GM19372 (cell line): ENCODE data around the gene PROSER2.

Experiments used
- ATAC-seq: cut with Tn5 transposase; IDR thresholded peaks from one replicate; pipeline ENCODE4 v1.9.1; 2021; ENCODE audit warnings: mild to moderate bottlenecking, low read depth, moderate library complexity; ENCODE audit not compliant: unreplicated experiment

Gene PROSER2

DNA sequence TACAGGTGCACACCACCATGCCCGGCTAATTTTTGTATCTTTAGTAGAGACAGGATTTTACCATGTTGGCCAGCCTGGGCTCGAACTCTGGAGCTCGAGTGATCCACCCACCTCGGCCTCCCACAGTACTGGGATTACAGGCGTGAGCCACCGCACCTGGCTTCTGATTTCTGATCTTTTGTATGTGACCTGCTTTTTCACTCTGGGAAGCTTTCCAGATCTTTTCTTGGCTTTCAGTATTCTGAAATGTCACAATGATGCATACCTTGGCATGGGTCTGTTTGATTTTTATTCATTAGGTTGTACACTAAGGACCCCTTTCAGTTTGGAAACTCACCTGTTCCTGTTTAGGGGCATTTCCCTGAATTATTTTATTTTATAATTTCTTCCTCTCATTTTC, 41.6 kb downstream of the PROSER2 start:
- no peak for ATAC-seq

DNA sequence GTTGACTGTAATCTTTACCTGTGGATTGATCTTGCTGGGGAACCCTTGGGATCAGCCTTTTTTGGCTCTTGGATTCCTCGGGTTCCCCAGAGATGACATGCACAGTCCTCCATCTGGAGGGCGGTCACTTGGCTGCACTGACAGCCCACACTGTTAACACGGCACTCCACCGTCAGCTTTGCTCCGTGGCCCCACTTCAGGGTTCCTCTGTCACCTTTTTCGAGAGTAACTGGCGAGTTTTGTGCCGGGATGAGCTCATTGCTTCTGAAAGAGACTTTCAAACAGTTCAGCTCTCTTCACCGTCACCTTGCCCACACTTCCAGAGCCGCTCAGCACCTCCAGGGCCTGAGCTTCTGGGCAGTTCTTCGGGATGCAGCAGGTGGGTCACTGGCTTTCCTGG, 42.4 kb downstream of the PROSER2 start:
- no peak for ATAC-seq

DNA sequence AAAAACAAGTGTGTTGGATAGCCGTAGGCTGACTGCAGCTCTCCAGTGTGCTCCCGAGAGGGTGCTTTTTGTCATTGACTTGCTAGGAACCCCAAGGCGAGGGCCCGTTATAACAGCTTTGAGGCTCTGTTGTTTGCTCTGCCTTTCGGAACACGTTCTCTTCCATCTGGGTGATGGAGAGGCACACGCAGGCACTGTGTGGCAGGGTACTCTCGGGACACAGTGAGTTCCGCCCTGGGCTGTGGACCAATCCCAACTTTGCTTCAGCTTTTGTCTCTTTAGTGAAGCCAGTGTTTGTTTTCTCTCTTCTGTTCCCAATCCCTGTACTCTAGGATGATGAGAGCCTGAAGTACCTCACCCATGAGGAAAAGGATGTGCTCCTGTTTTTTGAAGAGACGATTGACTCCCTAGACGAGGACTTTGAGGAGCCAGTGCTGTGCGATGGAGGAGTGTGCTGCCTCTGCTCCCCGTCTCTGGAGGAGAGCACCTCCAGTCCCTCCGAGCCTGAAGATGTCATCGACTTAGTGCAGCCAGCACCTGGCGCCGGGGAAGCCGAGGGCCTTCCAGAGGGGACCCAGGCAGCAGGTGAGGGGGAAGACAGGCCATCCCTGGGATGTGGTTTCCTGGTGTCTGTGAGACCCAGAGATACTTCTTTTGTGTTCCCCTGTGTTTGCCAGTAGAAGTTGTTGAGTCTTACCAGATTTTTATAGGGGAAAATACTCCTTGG, 43.2 kb downstream of the PROSER2 start:
- no peak for ATAC-seq

GRCh38 chr10:11869219-11869618, 46.1 kb downstream of the PROSER2 start:
- no peak for ATAC-seq

- no peak for ATAC-seq
Measured at GRCh38 chr10:11869743-11870460, 46.7 kb downstream of the PROSER2 start.

- no peak for ATAC-seq
Measured at GRCh38 chr10:11870461-11870780, 47.3 kb downstream of the PROSER2 start.

GRCh38 chr10:11870900-11871400, 47.8 kb downstream of the PROSER2 start:
- ATAC-seq, result no peak

DNA sequence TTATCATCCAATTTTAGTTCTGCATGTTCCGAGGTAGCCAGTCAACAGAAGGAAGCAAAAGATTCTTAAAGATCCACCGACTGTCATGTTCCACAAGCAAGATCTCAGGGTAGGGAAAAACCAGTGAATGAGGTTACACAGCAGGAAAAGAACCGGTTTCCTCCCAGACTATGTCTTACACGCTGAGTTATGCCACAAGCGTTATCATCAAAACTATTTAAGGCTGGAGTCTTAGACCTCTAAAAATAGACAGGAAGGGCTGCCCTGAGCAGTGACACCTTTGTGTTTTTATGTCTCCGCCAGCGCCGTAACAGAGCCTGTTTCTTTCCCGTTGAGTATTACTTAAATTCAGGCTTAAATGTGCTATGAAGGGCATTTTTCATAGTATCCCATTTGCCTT, 48.3 kb downstream of the PROSER2 start:
- ATAC-seq, result no peak

DNA sequence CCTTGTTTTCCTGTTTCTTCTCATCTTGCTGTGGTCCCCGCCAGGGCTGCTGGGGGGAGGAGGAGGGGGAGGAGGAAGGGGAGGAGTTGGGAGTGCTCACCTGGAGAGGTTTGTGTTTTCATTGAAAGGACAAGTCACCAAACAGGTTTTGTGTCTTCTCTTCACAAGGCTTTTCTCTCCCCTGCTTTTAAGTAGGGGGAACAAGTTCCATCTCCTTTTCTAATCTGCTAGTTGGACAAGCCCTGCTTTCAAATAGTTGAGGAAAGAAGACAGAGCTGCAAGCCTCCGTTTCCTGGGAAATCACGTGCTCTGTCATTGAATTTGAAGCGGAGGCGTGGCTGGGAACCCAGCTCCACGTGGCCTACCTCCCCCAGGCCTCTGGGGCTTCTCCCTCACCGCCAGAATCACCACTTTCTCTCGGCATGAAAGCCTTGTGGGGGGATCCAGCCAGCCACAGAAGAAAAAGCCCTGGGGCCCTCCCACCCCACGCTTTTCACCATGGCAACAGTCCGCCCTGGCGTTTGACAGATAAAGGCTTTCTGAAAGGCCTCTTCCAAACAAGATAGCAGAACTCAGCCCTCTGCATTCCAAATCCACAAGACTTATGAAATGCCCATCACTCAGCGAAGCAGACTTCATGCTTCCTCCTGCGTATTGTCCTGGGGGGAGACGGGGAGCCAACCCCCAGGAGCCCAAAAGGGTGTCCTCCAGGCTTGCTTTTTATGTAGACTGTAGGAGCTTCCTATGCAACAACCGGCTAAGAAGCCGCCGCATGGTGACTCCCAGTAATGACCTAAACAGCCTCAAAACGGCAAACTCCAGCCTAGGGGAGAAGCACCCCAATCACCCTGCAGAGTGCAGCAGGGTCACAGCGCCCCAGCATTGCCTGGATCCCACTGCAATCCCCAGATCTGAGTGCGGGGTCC, 51.7 kb downstream of the PROSER2 start:
- ATAC-seq, result no peak

- ATAC-seq, result no peak
Measured at GRCh38 chr10:11875494-11876281, 52.5 kb downstream of the PROSER2 start.

DNA sequence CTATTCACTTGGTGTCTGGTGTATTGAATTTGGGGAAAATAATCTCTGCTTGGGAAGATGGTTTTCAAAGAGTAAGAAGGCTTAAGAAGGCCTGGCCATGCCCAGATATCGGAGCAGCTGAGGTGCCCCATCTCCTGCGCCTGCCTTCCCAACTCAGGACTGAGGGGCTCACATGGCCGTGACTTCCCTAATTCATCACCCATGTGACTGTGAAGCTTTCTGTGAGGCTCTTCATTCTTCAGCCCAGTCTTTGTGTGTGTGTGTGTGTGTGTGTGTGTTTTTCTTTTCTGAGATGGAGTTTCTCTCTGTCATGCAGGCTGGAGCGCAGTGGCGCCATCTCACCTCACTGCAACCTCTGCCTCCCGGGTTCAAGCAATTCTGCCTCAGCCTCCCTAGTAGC, 53.2 kb downstream of the PROSER2 start:
- no peak for ATAC-seq

DNA sequence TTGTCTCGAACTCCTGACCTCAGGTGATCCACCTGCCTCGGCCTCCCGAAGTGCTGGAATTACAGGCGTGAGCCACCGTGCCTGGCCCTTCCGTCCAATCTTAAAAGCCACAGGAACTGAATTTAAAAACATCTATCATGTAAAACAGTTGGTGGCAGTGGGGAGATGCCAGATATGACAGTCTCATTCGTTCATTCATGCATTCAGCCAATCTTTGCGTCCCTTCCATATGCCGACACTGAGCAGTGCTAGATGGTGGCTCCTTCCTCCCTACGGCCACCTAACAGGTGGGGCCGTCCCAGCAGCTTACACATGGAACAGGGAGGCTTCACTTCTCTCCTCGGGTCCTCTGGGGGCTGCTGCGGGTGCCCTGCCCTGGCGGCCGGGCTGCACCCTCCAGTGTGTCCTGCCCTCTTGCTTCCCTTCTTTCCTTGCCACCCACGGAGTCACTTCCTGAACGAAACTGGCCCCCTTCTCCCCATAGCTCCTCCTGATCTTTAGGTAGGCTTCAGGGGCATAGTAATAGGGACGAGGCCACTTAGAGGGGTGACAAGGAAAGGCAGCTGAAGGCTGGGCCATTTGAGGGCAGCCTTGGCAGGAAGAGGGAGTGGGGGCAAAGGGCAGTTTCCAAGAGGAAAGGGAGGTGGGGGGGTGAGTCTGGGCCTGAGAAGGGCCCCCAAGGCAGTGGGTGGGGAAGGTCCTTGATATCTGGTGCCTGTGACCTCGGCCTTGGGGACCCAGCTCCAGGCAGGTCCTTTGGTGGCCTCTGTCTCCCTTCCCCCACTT, 53.8 kb downstream of the PROSER2 start:
- no peak for ATAC-seq

GRCh38 chr10:11877591-11877905, 54.4 kb downstream of the PROSER2 start:
- no peak for ATAC-seq

GRCh38 chr10:11878776-11879175, 55.6 kb downstream of the PROSER2 start:
- no peak for ATAC-seq

GRCh38 chr10:11879387-11880094, 56.4 kb downstream of the PROSER2 start:
- no peak for ATAC-seq

DNA sequence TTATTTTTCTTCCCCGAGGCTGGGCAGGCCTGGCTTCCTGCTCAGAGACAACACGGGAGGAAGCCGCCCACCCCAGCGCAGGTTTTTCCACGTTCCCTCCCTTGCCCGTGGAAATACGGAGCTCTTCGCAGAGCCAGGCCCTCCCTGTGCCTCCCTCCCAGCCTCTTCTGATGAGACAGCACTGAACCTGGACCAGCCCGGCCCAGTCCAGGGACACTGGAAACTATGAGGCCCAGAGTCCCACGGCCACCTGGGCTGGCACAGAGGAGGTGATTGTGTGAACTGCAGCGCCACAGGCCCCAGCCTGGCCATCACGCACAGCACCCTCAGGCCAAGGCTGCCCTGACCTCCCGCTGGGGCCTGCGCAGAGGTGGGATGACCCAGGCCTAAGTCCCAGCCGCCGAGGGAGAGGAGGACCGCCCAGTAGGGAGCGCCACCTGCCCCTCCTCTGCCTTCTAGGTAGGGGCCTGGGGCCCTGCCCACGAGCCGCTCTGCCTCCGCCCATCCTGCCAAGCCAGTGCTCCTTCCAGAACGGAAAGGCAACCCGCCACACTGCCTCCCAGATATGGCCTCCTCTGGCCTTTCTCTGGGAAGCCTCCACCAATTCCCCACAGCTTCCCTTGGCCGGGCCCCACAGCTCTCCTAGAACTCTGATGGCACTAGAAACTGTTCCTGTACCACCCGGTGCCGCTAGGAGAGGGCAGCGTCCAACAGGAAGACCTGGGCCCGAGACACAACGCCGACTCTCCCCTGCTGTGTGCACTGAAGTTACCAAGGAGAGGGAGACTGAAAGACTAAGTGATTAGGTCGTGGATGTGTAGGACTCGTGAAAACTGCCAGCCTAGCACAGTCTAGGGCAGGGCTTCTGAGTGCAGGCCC, 57.2 kb downstream of the PROSER2 start:
- ATAC-seq, result no peak

DNA sequence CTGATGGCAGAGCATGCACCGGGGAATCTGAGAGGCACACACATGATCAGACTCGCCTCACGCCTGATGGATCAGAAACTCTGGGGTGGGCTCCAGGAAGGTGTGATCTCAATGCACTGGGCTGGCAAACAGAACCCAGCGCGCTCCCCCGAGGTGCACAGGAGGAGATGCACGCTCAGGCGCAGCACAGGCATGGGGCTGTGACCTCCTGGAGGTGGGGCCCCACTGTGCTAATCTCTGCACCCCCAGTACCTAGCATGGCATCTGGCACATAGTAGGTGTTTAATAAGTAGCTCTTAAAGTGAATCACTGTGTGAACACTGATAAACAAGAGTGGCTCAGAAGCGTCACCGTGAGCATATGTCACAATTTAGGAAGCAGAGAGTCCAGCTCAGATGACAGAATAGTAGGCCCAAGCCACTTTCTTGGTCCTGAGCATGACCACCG, 57.9 kb downstream of the PROSER2 start:
- no peak for ATAC-seq
